HL-60 (cell line): ENCODE results near the gene SUN1.

Source experiments
- DNase-seq, 2 experiments: peaks; one replicate each; pipeline ENCODE4 v3.0.0-alpha.2; 2010 to 2020; ENCODE audit warnings: low read depth in 1 of 2, low spot score in 1 of 2
- H3K27ac ChIP-seq: fragments of 250-450 bp; sonication (Bioruptor Pico); replicated peaks from 2 replicates; pipeline ENCODE4 v1.5.1; 2020; ENCODE audit warnings: mild to moderate bottlenecking, moderate library complexity
- H3K27me3 ChIP-seq: fragments of 250-450 bp; sonication (Bioruptor Pico); 2 replicates; pipeline ENCODE4 v1.5.1; 2021; ENCODE audit warnings: mild to moderate bottlenecking, moderate library complexity; ENCODE audit not compliant: insufficient read depth, poor library complexity, severe bottlenecking
- H3K4me3 ChIP-seq: replicated peaks from 2 replicates; pipeline ENCODE4 v1.5.1; 2011; ENCODE audit warnings: mild to moderate bottlenecking, control low read depth, low read length; ENCODE audit not compliant: insufficient read depth
- GABPA ChIP-seq: IDR thresholded peaks from 2 replicates; pipeline ENCODE4 v1.6.1; 2012; ENCODE audit warnings: low read depth
- POLR2AphosphoS5 ChIP-seq: IDR thresholded peaks from 2 replicates; pipeline ENCODE4 v1.6.1; 2012; ENCODE audit warnings: low read depth
- SPI1 ChIP-seq: IDR thresholded peaks from 2 replicates; pipeline ENCODE4 v1.6.1; 2012; ENCODE audit warnings: low read depth, mild to moderate bottlenecking, borderline replicate concordance
- TF ChIP-seq, protein P1 (sequence below): IDR thresholded peaks from one replicate; pipeline ENCODE4 v1.5.1; 2011; ENCODE audit warnings: low read length, control low read depth, inconsistent platforms; ENCODE audit not compliant: insufficient read depth
- TF ChIP-seq, protein P2 (sequence below): IDR thresholded peaks from 2 replicates; pipeline ENCODE4 v1.6.1; 2012; ENCODE audit warnings: low read depth; ENCODE audit not compliant: insufficient replicate concordance

Gene SUN1

DNA sequence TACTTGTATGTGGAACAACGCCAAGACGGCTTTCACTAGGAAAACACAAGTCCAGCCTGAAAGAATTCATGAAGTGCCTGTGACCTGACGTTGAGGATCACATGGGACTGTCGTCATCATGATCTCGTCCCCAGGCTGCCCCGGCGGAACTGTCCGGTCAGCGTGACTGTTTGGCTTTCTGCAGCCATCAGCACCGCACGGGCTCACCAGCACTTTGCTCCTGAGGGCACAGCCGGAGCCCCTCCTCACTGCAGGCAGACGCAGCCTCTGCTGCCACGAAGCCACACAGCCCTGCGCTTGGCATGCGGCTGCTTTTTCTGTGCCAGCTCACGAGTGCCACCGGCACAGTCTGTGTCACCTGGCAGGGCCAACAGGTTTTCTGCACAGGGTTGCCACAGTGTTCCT is 34.7 kb downstream of the SUN1 start:
- TF ChIP-seq, protein P1, sequence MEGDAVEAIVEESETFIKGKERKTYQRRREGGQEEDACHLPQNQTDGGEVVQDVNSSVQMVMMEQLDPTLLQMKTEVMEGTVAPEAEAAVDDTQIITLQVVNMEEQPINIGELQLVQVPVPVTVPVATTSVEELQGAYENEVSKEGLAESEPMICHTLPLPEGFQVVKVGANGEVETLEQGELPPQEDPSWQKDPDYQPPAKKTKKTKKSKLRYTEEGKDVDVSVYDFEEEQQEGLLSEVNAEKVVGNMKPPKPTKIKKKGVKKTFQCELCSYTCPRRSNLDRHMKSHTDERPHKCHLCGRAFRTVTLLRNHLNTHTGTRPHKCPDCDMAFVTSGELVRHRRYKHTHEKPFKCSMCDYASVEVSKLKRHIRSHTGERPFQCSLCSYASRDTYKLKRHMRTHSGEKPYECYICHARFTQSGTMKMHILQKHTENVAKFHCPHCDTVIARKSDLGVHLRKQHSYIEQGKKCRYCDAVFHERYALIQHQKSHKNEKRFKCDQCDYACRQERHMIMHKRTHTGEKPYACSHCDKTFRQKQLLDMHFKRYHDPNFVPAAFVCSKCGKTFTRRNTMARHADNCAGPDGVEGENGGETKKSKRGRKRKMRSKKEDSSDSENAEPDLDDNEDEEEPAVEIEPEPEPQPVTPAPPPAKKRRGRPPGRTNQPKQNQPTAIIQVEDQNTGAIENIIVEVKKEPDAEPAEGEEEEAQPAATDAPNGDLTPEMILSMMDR: no peak
- TF ChIP-seq GABPA (no peak), POLR2AphosphoS5 (no peak), SPI1 (no peak)
- TF ChIP-seq, protein P2, sequence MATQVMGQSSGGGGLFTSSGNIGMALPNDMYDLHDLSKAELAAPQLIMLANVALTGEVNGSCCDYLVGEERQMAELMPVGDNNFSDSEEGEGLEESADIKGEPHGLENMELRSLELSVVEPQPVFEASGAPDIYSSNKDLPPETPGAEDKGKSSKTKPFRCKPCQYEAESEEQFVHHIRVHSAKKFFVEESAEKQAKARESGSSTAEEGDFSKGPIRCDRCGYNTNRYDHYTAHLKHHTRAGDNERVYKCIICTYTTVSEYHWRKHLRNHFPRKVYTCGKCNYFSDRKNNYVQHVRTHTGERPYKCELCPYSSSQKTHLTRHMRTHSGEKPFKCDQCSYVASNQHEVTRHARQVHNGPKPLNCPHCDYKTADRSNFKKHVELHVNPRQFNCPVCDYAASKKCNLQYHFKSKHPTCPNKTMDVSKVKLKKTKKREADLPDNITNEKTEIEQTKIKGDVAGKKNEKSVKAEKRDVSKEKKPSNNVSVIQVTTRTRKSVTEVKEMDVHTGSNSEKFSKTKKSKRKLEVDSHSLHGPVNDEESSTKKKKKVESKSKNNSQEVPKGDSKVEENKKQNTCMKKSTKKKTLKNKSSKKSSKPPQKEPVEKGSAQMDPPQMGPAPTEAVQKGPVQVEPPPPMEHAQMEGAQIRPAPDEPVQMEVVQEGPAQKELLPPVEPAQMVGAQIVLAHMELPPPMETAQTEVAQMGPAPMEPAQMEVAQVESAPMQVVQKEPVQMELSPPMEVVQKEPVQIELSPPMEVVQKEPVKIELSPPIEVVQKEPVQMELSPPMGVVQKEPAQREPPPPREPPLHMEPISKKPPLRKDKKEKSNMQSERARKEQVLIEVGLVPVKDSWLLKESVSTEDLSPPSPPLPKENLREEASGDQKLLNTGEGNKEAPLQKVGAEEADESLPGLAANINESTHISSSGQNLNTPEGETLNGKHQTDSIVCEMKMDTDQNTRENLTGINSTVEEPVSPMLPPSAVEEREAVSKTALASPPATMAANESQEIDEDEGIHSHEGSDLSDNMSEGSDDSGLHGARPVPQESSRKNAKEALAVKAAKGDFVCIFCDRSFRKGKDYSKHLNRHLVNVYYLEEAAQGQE: no peak
- H3K27me3 ChIP-seq: no peaks in the 10 kb centered on the region
- H3K4me3 ChIP-seq: no peak overlapping the region
- H3K27ac ChIP-seq: no peak overlapping the region
- no peak for DNase-seq

DNA sequence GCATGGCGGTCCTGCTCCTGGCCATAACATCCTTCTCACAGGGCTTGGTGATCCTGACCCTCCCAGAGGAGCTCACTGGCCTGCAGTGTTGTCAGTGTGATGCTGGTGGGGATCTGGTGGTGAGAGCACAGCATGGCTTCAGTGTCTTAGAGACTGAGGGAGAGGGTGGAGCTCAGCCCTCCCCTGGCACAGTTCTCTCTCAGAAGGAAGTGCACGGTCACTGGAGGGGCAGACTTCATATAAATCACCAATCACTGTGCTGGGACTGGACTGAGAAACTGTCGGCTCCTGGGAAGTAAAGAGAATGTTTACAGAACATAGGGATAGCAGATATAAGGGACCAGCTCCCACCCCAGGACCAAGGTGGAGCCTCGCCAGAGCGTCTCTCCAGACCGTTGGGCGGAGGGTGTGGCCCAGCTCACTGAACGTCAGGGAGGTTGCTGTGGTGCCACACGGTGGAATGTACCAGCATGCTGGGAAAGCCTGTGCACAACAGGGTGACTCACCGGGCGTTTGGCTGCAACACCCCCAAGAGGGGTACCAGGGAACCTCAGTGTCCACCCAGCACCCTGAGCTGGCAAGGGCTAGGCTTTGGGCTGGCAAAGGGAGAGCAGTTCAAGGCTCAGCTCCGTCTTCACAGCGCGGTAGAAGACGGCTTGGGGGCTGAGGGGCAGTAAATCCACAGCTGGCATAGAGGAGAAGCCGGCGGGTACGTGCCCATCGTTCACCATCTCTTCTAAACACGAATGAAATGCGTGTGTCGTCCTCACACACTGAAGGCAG is 35.3 kb downstream of the SUN1 start:
- no peak overlapping the region for H3K4me3 ChIP-seq
- no peak for DNase-seq
- no peak overlapping the region for H3K27ac ChIP-seq
- TF ChIP-seq, protein P1: no peak
- TF ChIP-seq SPI1: no peak
- H3K27me3 ChIP-seq: no peaks in the 10 kb centered on the region

DNA sequence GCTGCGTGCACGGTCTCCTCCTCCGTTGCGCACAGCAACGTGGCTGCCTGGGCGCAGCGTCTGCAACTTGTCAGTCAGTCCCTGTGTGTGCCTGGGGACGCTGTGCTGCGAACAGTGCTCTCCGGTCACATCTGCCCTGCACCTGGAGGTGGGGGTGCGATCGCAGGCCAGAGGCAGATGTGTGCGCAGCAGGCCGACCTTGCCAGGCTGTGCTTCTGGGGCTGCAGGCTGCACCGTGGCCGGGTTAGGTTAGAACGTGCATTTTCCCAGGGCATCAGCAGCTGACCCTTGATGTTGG is 35.9 kb downstream of the SUN1 start:
- Histone ChIP-seq H3K27ac (no peak overlapping the region), H3K27me3 (no peaks in the 10 kb centered on the region), H3K4me3 (no peak overlapping the region)
- DNase-seq: no peak
- TF ChIP-seq, protein P2: no peak
- TF ChIP-seq GABPA (no peak), POLR2AphosphoS5 (no peak), SPI1 (no peak)
- TF ChIP-seq, protein P1: no peak

DNA sequence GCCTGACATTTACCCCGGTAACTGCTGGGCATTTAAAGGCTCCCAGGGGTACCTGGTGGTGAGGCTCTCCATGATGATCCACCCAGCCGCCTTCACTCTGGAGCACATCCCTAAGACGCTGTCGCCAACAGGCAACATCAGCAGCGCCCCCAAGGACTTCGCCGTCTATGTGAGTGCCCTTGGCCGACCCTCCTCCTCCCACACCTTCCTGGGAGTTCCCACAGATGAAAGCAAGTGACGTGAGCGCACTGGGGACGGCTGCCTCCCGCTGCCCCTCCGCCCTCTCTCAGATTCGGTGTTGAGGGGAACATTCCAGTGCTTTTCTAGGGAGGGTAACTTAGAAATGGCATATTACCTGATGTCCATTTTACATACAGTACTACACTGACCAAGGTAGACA is 37.1 kb downstream of the SUN1 start:
- no peak for DNase-seq
- Histone ChIP-seq H3K4me3 (no peak overlapping the region), H3K27me3 (no peaks in the 10 kb centered on the region), H3K27ac (no peak overlapping the region)
- no peak for TF ChIP-seq GABPA
- TF ChIP-seq SPI1: no peak
- TF ChIP-seq, protein P2: no peak
- TF ChIP-seq, protein P1: no peak
- TF ChIP-seq POLR2AphosphoS5: no peak
